HTR-8/SVneo (cell line): ENCODE data around the gene TF.
"Not testable (repeated sequence)": the region's sequence is repeated elsewhere in the genome, so short reads cannot be mapped to it uniquely, and the experiment has no call there.

ENCODE experiments used
- DNase-seq: peaks from one replicate; pipeline ENCODE4 v3.0.0; 2011; ENCODE audit warnings: low spot score, mixed read lengths; ENCODE audit not compliant: insufficient read length
- FAIRE-seq: peaks from 2 replicates; lab custom pipeline; 2011; peaks lifted over from hg19 to GRCh38; lab: Jason Lieb, UNC

Gene TF

GRCh38 chr3:133761605-133762484 is 15.7 kb downstream of the TF start:
- FAIRE-seq, result no peak
- no peak for DNase-seq

GRCh38 chr3:133762539-133762938 is 16.3 kb downstream of the TF start:
- FAIRE-seq, result no peak
- DNase-seq, result no peak

GRCh38 chr3:133763797-133764683 is 17.8 kb downstream of the TF start:
- FAIRE-seq (no peak), DNase-seq (no peak)

- DNase-seq (no peak), FAIRE-seq (no peak)
These were observed 19.1 kb downstream of the TF start for GRCh38 chr3:133765256-133765655.

GRCh38 chr3:133767607-133768006 is 21.4 kb downstream of the TF start:
- FAIRE-seq, result no peak

GRCh38 chr3:133769536-133769935 is 23.3 kb downstream of the TF start:
- no peak for FAIRE-seq
- no peak for DNase-seq

More at GRCh38 chr3:133767607-133768006, 21.4 kb downstream of the TF start:
- DNase-seq, result no peak

DNA sequence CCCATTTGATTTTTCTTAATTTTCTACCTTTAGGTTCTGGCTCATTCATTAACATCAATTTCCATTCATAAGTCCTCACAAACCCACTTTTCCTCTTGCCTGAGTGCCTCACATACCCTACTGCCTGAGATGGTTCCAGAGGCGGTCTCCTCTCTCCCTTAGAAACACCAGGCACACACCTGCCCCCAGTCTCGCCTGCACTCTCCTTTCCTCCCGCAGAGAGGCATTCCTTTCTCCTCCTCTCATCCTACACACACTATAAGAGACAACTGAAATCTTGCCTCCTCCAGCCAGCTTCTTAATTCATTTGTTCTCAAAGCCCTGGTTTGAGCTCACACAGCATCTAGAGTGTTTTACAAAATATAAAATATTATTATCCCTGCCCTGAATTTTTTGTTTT is 27.5 kb downstream of the TF start:
- no peak for DNase-seq
- FAIRE-seq, result no peak

- no peak for DNase-seq
- no peak for FAIRE-seq
These were observed 29.1 kb downstream of the TF start for GRCh38 chr3:133775309-133775708.

DNA sequence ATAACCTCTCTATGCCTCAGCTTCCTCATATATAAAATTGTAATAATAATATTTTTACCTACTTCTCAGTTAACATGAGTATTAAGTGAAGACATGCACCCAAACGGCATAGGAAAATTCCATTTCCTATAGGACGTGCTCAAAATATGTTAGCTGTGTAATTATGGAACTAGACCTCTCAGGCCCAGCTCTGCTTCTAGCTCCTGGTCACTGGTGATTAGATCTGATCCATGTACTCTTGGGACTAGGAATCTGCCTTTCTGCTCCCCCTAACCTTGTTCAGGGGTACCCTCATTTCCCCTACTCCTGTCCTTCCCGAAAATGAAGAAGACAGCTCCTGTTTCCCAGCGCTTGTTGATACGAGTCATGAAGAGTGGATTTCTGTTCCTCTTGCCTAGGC is 29.6 kb downstream of the TF start:
- no peak for FAIRE-seq
- DNase-seq, result no peak

- no peak for DNase-seq
- no peak for FAIRE-seq
These were observed 30.7 kb downstream of the TF start for GRCh38 chr3:133776794-133777438.

GRCh38 chr3:133777807-133778568 is 31.8 kb downstream of the TF start:
- no peak for DNase-seq
- FAIRE-seq, result no peak

DNA sequence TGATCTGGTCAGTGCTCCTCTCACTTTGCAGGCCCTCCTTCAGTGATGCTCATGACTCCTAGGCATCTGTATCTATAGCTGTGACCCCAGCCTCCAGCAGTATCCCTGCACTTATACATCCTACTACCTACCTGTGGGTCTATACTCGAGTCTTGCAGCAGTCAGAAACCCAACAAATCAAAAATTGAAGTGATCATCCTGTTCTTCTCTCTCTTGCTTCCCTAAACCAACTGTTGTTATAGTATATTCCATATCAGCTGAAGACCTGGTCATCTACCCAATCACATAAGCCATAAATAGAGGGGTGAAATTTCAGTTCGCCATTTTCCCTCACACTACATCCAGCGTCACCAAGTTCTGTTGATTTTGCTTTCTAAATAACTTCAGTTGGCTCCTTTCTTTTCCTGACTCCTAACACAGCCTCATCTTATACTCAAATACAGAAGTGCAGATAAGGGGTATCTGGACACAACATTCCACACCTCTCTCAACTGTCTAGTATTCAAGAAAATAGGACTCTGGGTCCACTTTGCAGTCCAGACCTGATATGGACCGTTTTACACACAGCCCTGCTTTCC is 33.5 kb downstream of the TF start:
- FAIRE-seq, result no peak
- DNase-seq, result no peak

GRCh38 chr3:133780756-133781155 is 34.6 kb downstream of the TF start:
- not testable (repeated sequence) for DNase-seq, FAIRE-seq

- no peak for FAIRE-seq
- DNase-seq, result no peak
These were observed 35.4 kb downstream of the TF start for GRCh38 chr3:133781570-133781969.

GRCh38 chr3:133782454-133782853 is 36.3 kb downstream of the TF start:
- FAIRE-seq (no peak), DNase-seq (no peak)

GRCh38 chr3:133783762-133784161 is 37.6 kb downstream of the TF start:
- DNase-seq, result no peak
- FAIRE-seq, result no peak

- DNase-seq (no peak), FAIRE-seq (no peak)
These were observed 41.8 kb downstream of the TF start for GRCh38 chr3:133788024-133788423.

- FAIRE-seq (no peak), DNase-seq (no peak)
These were observed 46.1 kb downstream of the TF start for GRCh38 chr3:133792171-133792763.

DNA sequence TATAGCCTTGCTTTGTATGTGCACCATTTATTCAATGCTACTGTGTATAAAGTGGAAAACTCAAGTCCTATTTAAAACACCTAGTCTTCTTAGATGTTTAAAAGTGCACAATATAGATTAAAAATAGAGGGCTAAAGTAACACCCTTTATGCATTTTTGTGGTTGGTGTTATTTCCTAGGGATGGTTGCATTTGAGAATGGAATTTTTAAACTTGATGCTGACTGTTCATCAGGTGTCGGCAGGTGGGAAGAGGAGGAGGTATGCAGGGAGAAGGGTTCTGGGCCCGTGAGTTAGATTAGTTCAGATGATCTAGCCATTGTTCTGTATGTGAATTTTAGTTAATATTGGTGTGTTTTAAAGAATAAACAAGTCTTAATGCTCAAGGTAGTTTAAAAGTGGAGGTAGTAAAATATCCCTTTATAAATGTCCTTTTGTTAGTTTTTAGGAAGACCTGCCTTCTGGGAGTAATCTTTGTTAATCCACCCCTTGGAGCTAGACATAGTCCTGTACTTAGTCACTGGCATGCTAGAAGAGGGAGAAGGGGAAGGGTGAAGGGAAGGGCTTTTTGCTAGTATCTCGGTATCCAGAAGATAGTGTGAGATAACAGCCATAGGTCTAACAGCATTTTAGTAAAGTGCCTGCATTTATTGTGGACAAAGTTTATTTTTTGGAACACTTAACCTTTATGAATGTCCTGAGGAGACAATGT is 51.4 kb downstream of the TF start:
- no peak for DNase-seq
- no peak for FAIRE-seq
